ENCODE data around the gene PTPRM. TPM values are rescaled to one million over a fixed set of nuclear protein-coding genes. Genes with fewer than 3 reads are reported as not detected.

PTPRM gene
- total and polyA plus RNA-seq, 4 donors = 9.2 to 23.0 (median 12.7) TPM

- H3K27ac ChIP-seq (ENCODE audit: low read depth in 1 of 2, low read length in 2 of 2) = no peak overlapping the region
- peaks cover 0 to 8% (median 4%) of the 10 kb centered on the region in 4 donors for H3K9me3 ChIP-seq (ENCODE audit: control insufficient read depth in 4 of 4, low read length in 3 of 4)
- H3K4me3 ChIP-seq (ENCODE audit: low read depth in 1 of 3, low read length in 3 of 3) = no peak overlapping the region
- TF ChIP-seq GABPA (IDR thresholded peaks at IDR 0.05 in 1 of 2, conservative IDR thresholded peaks at IDR 0.05 in 1 of 2) (no peak), HNF4A (conservative IDR thresholded peaks at IDR 0.05) (no peak)
- DNase-seq (ENCODE audit: low spot score) = no peak
- no peaks in the 10 kb centered on the region for H3K36me3 ChIP-seq (ENCODE audit: control insufficient read depth in 4 of 4, insufficient read depth in 3 of 4, low read depth in 1 of 4, low read length in 3 of 4)
- WGBS = 64% methylated on average over 6 of the region's 6 CpGs
- H3K9ac ChIP-seq (ENCODE audit: low read depth in 1 of 2, low read length in 2 of 2) = no peak overlapping the region
- H3K4me1 ChIP-seq (ENCODE audit: control insufficient read depth in 4 of 4, insufficient read depth in 4 of 4, low read length in 3 of 4) = peaks cover 0 to 13% (median 5%) of the 10 kb centered on the region in 4 donors
- H3K27me3 ChIP-seq (ENCODE audit: control insufficient read depth in 4 of 4, insufficient read depth in 4 of 4, low read length in 3 of 4) = no peaks in the 10 kb centered on the region
Measured at GRCh38 chr18:8413751-8414150, 846.6 kb downstream of the PTPRM start.

- no peak overlapping the region for H3K9ac ChIP-seq (ENCODE audit: low read depth in 1 of 2, low read length in 2 of 2)
- no peak overlapping the region for H3K4me3 ChIP-seq (ENCODE audit: low read depth in 1 of 3, low read length in 3 of 3)
- peaks cover 0 to 4% (median 3%) of the 10 kb centered on the region in 4 donors for H3K9me3 ChIP-seq (ENCODE audit: control insufficient read depth in 4 of 4, low read length in 3 of 4)
- 65% methylated on average over 15 of the region's 15 CpGs for WGBS
- H3K4me1 ChIP-seq (ENCODE audit: control insufficient read depth in 4 of 4, insufficient read depth in 4 of 4, low read length in 3 of 4) = peaks cover 0 to 13% (median 5%) of the 10 kb centered on the region in 4 donors
- TF ChIP-seq NR2F2 (IDR thresholded peaks at IDR 0.05) (no peak), HNF4A (conservative IDR thresholded peaks at IDR 0.05) (no peak), CTCF (IDR thresholded peaks at IDR 0.05; ENCODE audit: low read depth, low read length, missing input control) (no peak), MAX (IDR thresholded peaks at IDR 0.05) (no peak), HNF4G (IDR thresholded peaks at IDR 0.05) (no peak), SP1 (IDR thresholded peaks at IDR 0.05) (no peak), FOXA2 (IDR thresholded peaks at IDR 0.05) (no peak), FOXA1 (IDR thresholded peaks at IDR 0.05) (no peak), GABPA (IDR thresholded peaks at IDR 0.05 in 1 of 2, conservative IDR thresholded peaks at IDR 0.05 in 1 of 2) (no peak)
- no peaks in the 10 kb centered on the region for H3K36me3 ChIP-seq (ENCODE audit: control insufficient read depth in 4 of 4, insufficient read depth in 3 of 4, low read depth in 1 of 4, low read length in 3 of 4)
- no peak overlapping the region for H3K27ac ChIP-seq (ENCODE audit: low read depth in 1 of 2, low read length in 2 of 2)
- H3K27me3 ChIP-seq (ENCODE audit: control insufficient read depth in 4 of 4, insufficient read depth in 4 of 4, low read length in 3 of 4) = no peaks in the 10 kb centered on the region
- DNase-seq (ENCODE audit: low spot score) = no peak
Measured at GRCh38 chr18:8416212-8417019, 849.3 kb downstream of the PTPRM start.

- no peak for TF ChIP-seq CTCF (IDR thresholded peaks at IDR 0.05; ENCODE audit: low read depth, low read length, missing input control)
- no peak for TF ChIP-seq SP1 (IDR thresholded peaks at IDR 0.05)
- no peak for TF ChIP-seq JUND (IDR thresholded peaks at IDR 0.05)
- no peak for TF ChIP-seq GABPA (IDR thresholded peaks at IDR 0.05 in 1 of 2, conservative IDR thresholded peaks at IDR 0.05 in 1 of 2)
- no peak for TF ChIP-seq HNF4A (conservative IDR thresholded peaks at IDR 0.05)
- no peak for TF ChIP-seq HNF4G (IDR thresholded peaks at IDR 0.05)
- TF ChIP-seq ZBTB33 (IDR thresholded peaks at IDR 0.05) = no peak
- TF ChIP-seq REST (IDR thresholded peaks at IDR 0.05) = no peak
- no peak for TF ChIP-seq FOXA1 (IDR thresholded peaks at IDR 0.05)
- no peak for TF ChIP-seq MAX (IDR thresholded peaks at IDR 0.05)
- no peak for TF ChIP-seq RXRA (IDR thresholded peaks at IDR 0.05)
- no peak for TF ChIP-seq TAF1 (conservative IDR thresholded peaks at IDR 0.05)
- H3K4me1 ChIP-seq (ENCODE audit: control insufficient read depth in 4 of 4, insufficient read depth in 4 of 4, low read length in 3 of 4) = no peaks in the 10 kb centered on the region
- H3K9me3 ChIP-seq (ENCODE audit: control insufficient read depth in 4 of 4, low read length in 3 of 4) = no peaks in the 10 kb centered on the region
- 95% methylated on average over 3 of the region's 3 CpGs for WGBS
- H3K27ac ChIP-seq (ENCODE audit: low read depth in 1 of 2, low read length in 2 of 2) = no peak overlapping the region
- H3K36me3 ChIP-seq (ENCODE audit: control insufficient read depth in 4 of 4, insufficient read depth in 3 of 4, low read depth in 1 of 4, low read length in 3 of 4) = no peaks in the 10 kb centered on the region
- no peak overlapping the region for H3K9ac ChIP-seq (ENCODE audit: low read depth in 1 of 2, low read length in 2 of 2)
- no peak for DNase-seq (ENCODE audit: low spot score)
- H3K4me3 ChIP-seq (ENCODE audit: low read depth in 1 of 3, low read length in 3 of 3) = no peak overlapping the region
- H3K27me3 ChIP-seq (ENCODE audit: control insufficient read depth in 4 of 4, insufficient read depth in 4 of 4, low read length in 3 of 4) = no peaks in the 10 kb centered on the region
Measured at GRCh38 chr18:8422391-8422790, 855.3 kb downstream of the PTPRM start.
